Putamen (tissue), 1 donor: ENCODE results near the gene ZBTB37.
"Not testable (repeated sequence)": the region's sequence is repeated elsewhere in the genome, so short reads cannot be mapped to it uniquely, and the experiment has no call there.

Experiments used
- DNase-seq: peaks from one replicate; pipeline ENCODE4 v3.0.0-alpha.2; 2016; ENCODE audit warnings: low spot score

Gene ZBTB37

GRCh38 chr1:173865468-173866164 is 2.6 kb upstream of the ZBTB37 start:
- no peak for DNase-seq

- DNase-seq = no peak
Observed at GRCh38 chr1:173866413-173867115, 1.6 kb upstream of the ZBTB37 start.

- DNase-seq = no peak
Observed at GRCh38 chr1:173867141-173867752, 933 bp upstream of the ZBTB37 start.

GRCh38 chr1:173867753-173868265 is 371 bp upstream of the ZBTB37 start, which contains the start of gene GAS5:
TSS of gene GAS5 (minus strand) at chr1:173867989.
- DNase-seq = peak; percentile 99

GRCh38 chr1:173869021-173869359 is 810 bp downstream of the ZBTB37 start:
- no peak for DNase-seq

GRCh38 chr1:173870252-173871075 is 2.3 kb downstream of the ZBTB37 start:
- DNase-seq = peak; percentile 60

- no peak for DNase-seq
Observed at GRCh38 chr1:173871091-173871490, 2.9 kb downstream of the ZBTB37 start.

- no peak for DNase-seq
Observed at GRCh38 chr1:173871500-173871899, 3.3 kb downstream of the ZBTB37 start.

GRCh38 chr1:173876732-173877131 is 8.6 kb downstream of the ZBTB37 start:
- DNase-seq = no peak

GRCh38 chr1:173878251-173878650 is 10.1 kb downstream of the ZBTB37 start:
- no peak for DNase-seq

- not testable (repeated sequence) for DNase-seq
Observed at GRCh38 chr1:173881117-173881516, 12.9 kb downstream of the ZBTB37 start.

GRCh38 chr1:173884701-173885100 is 16.5 kb downstream of the ZBTB37 start:
- DNase-seq = no peak

- no peak for DNase-seq
Observed at GRCh38 chr1:173886746-173887611, 18.8 kb downstream of the ZBTB37 start.

GRCh38 chr1:173887627-173888026 is 19.4 kb downstream of the ZBTB37 start:
- DNase-seq = no peak

GRCh38 chr1:173888749-173889148 is 20.6 kb downstream of the ZBTB37 start:
- no peak for DNase-seq

- no peak for DNase-seq
Observed at GRCh38 chr1:173889885-173890284, 21.7 kb downstream of the ZBTB37 start.

GRCh38 chr1:173893611-173894010 is 25.4 kb downstream of the ZBTB37 start:
- no peak for DNase-seq

- no peak for DNase-seq
Observed at GRCh38 chr1:173894189-173894588, 26.0 kb downstream of the ZBTB37 start.

GRCh38 chr1:173900427-173900826 is 32.2 kb downstream of the ZBTB37 start:
- no peak for DNase-seq

- no peak for DNase-seq
Observed at GRCh38 chr1:173900992-173901391, 32.8 kb downstream of the ZBTB37 start.
